SU-DHL-6 (cell line): ENCODE results near the gene STIM2.

Experiments used
- CTCF ChIP-seq: fragments of 200-600 bp; sonication (generic); IDR thresholded peaks from one replicate; pipeline ENCODE4 v1.5.1; 2017; ENCODE audit warnings: antibody characterized with exemption, mild to moderate bottlenecking, low read length, moderate library complexity; ENCODE audit not compliant: insufficient read depth, poor library complexity, severe bottlenecking
- EZH2phosphoT487 ChIP-seq: fragments of 200-600 bp; sonication (generic), shearing (Covaris generic); conservative IDR thresholded peaks from 2 replicates; pipeline ENCODE4 v1.6.1; 2018; ENCODE audit warnings: mild to moderate bottlenecking, antibody characterized with exemption, low read length, moderate library complexity, mixed read lengths

- TF ChIP-seq CTCF (no peak), EZH2phosphoT487 (no peak)
Measured at GRCh38 chr4:26991057-26991456, 130.4 kb downstream of the STIM2 start.
